Measurements from ENCODE around the gene MCC.

The MCC gene

GRCh38 chr5:113236536-113237288, 251.5 kb downstream of the MCC start (continued):
- no peak for TF ChIP-seq PRDM10 (tag by site-specific recombination; IDR thresholded peaks at IDR 0.05)

GRCh38 chr5:113235884-113236283, 252.4 kb downstream of the MCC start:
- Histone ChIP-seq H3K9me3 (ENCODE audit: control insufficient read depth, insufficient read depth, low read depth, low read length) (no peaks in the 10 kb centered on the region), H3K4me3 (ENCODE audit: low read depth, low read length) (no peak overlapping the region), H3K36me3 (ENCODE audit: control insufficient read depth in 2 of 2, insufficient read depth in 1 of 2, low read length in 2 of 2) (no peaks in the 10 kb centered on the region), H3K27ac (ENCODE audit: extremely low read depth, low read depth, low read length) (no peak overlapping the region), H3K4me1 (ENCODE audit: control insufficient read depth, insufficient read depth, low read length) (peaks cover 61% of the 10 kb centered on the region)
- ChIA-PET CTCF (interaction anchor here (0.6 kb wide), 3 partner anchors 13 to 32 kb away, joined by 3 read pairs; no protein-coding TSS in a partner anchor), POLR2A (no interaction called here)
- no peak for TF ChIP-seq PRDM10 (tag by site-specific recombination; IDR thresholded peaks at IDR 0.05)
- peak; percentile 27; the same call in 1 of the 2 replicates for TF ChIP-seq ZBTB6 (tag by site-specific recombination; IDR thresholded peaks at IDR 0.05)

GRCh38 chr5:113234546-113234945, 253.7 kb downstream of the MCC start:
- Histone ChIP-seq H3K4me1 (ENCODE audit: control insufficient read depth, insufficient read depth, low read length) (peaks cover 64% of the 10 kb centered on the region), H3K4me3 (ENCODE audit: low read depth, low read length) (no peak overlapping the region), H3K9me3 (ENCODE audit: control insufficient read depth, insufficient read depth, low read depth, low read length) (no peaks in the 10 kb centered on the region), H3K27ac (ENCODE audit: extremely low read depth, low read depth, low read length) (no peak overlapping the region; the same call in 1 of the 2 replicates), H3K36me3 (ENCODE audit: control insufficient read depth in 2 of 2, insufficient read depth in 1 of 2, low read length in 2 of 2) (no peaks in the 10 kb centered on the region)
- ChIA-PET POLR2A (interaction anchor here (0.7 kb wide), 1 partner anchor 14 kb away, joined by 4 read pairs; no protein-coding TSS in a partner anchor), CTCF (no interaction called here)
- TF ChIP-seq ZNF140 (tag by site-specific recombination; IDR thresholded peaks at IDR 0.05) (no peak), ZNF16 (tag by site-specific recombination; IDR thresholded peaks at IDR 0.05; ENCODE audit: low read depth) (no peak)

- Histone ChIP-seq H3K36me3 (ENCODE audit: control insufficient read depth in 2 of 2, insufficient read depth in 1 of 2, low read length in 2 of 2) (no peaks in the 10 kb centered on the region), H3K27ac (ENCODE audit: extremely low read depth, low read depth, low read length) (no peak overlapping the region), H3K9me3 (ENCODE audit: control insufficient read depth, insufficient read depth, low read depth, low read length) (no peaks in the 10 kb centered on the region), H3K4me1 (ENCODE audit: control insufficient read depth, insufficient read depth, low read length) (peaks cover 64% of the 10 kb centered on the region), H3K4me3 (ENCODE audit: low read depth, low read length) (no peak overlapping the region)
- CTCF ChIA-PET = no interaction called here
- POLR2A ChIA-PET = interaction anchor here (0.7 kb wide), 1 partner anchor 15 kb away, joined by 4 read pairs; no protein-coding TSS in a partner anchor
- TF ChIP-seq EGR2 (tag by site-specific recombination; IDR thresholded peaks at IDR 0.05; ENCODE audit: low read depth) = no peak
- TF ChIP-seq ZNF148 (tag by site-specific recombination; IDR thresholded peaks at IDR 0.05; ENCODE audit: borderline replicate concordance) = no peak
- no peak for TF ChIP-seq ZNF391 (tag by site-specific recombination; IDR thresholded peaks at IDR 0.05; ENCODE audit: borderline replicate concordance, low read depth)
Measured at GRCh38 chr5:113233606-113234005, 254.6 kb downstream of the MCC start.
